ENCODE data around the gene FARP1.

FARP1 gene

DNA sequence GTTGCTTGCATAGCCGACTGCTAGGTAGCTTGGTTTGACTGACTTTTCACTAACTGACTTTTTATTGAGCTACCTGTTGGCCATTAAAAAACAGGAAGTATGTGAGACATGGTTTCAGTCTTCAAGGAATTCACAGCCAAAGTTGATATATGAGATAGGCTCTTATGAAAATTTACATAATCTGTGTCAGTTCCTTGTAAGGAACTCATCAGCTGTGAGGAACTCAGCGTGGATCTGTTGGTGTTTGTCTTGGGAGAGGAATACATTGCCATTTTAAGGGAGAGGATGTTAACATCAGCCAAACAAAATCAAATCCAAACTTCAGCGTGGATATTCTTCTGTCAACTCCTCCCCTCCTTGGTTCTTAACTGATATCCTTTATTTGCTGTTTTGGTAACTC is 32.1 kb downstream of the FARP1 start:
- DNase-seq, result no peak

- no peak for DNase-seq
Measured at GRCh38 chr13:98175823-98176222, 32.9 kb downstream of the FARP1 start.

GRCh38 chr13:98176777-98177608 is 34.1 kb downstream of the FARP1 start, which contains the start of gene RNF113B:
RNF113B (minus strand) TSS chr13:98177269; CDS start chr13:98177236, 33 bp downstream.
- no peak for DNase-seq

GRCh38 chr13:98180092-98180491 is 37.2 kb downstream of the FARP1 start:
- no peak for DNase-seq

- DNase-seq, result no peak
Measured at GRCh38 chr13:98181111-98181815, 38.4 kb downstream of the FARP1 start.

- no peak for DNase-seq
Measured at GRCh38 chr13:98182153-98182552, 39.3 kb downstream of the FARP1 start.

DNA sequence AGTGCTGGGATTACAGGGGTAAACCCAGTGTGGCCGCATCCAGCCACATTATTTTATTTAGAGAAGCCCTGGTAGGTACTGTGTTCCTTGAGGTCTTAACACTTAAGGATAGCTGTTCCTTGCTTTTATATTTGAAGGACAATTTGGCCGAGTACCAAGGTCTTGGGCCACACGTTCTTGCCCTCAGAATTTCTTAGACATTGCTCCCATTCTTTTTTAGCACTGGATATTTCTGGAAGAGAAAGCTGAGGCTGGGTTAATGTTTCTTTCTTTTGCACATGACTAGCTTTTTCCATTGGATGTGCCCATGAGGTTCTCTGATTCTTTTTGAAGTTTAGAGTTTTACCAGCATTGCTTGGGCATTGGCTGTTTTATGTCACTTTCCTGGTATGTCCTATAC is 39.7 kb downstream of the FARP1 start:
- no peak for DNase-seq

DNA sequence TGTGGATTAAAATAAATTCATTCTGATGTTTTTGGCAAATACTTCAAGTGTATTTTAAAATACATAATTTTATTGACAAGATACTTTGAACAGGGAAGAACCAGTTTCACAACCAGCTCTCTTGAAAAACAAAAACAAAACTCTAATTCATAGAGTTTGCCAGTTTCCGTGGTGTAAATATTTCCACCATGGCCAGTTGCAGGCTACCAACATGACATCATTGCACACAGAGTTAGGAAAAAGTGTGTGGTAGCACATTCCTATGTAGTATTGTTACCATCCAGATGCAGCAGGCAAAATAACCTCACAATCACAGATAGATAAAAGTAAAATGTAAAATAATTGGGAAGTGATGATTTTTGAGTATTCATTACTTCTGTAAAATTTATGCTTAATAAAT is 41.9 kb downstream of the FARP1 start:
- no peak for DNase-seq

DNA sequence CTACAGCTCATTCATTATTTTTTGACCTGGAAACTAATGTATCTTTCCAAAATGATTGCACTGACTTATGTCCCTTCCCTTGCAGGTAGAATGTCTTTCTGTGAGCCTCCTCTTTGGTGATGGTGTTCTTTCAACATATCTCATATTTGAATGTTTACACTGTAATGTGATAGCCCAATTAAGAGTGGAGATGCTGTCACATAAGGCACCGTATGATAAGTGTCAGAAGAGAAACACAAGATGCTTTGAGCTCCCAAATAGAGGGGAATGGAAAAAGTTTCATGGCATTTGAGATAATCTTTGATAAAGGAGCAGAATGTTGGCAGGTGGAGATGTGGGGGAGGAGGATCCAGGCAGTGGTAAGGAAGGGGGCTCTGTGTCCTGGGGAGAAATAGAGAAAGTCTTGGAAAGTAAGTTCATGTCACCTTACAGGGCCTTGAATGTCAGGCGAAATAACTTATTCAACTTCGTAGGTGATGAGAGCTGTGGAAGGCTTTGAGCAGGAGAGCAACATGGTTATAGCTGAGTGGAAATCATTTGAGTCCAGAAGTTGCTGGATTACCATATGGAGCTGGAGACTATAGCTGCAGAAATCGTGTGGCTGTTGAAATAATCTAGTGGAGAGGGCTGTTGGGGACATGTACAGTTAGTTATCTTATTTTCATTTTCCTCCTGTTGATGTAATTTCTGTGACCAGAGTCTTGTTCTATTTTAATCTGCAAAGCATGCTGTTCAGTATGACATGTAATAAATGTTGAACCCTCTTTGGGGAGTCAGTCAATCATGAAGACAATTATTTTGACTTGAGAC is 44.5 kb downstream of the FARP1 start:
- DNase-seq, result no peak

DNA sequence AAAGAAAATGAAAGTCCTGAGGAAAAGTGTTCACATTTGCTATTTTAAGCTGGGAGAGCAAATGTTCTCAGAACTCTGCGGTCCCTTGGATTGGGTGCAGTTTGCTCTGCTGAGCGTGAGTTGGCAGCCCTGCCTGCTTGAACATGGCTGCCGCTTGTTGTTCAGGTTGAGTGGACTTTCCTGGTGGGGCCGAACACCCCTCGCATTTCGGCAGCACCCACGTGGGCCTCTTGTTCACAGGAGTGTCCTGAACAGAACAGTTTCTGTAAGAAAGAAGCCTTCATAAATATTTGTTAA is 45.0 kb downstream of the FARP1 start:
- DNase-seq, result no peak

DNA sequence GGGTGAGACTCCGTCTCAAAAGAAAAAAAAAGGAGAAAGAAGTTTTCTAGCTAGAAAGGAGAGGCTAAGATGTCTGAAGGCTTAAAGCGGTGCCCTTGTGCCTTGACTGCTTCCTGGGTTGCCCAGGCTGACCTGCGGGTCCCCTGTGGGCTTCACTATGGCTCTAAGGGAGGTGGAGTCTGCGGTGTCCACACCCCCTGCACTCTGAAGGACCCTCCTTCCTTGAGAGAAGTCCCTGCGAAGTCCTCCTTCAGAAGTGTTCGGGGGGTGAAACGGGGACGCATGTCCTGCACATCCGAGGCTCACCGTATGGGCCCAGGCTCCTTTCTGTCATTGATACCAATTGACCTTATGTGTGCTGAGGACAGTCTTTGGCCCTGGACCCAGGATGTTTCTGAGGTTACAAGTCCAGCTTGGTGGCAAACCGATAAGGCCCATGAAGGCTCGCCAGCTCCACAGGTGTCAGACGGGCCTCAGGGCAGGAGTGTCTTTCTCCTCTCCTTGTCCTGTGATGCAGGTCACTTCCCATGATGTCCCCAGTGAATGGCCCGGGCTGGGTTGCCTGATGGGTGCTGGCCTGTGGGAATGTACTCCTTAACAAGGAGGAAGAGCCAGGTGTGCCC is 45.8 kb downstream of the FARP1 start:
- DNase-seq, result no peak

DNA sequence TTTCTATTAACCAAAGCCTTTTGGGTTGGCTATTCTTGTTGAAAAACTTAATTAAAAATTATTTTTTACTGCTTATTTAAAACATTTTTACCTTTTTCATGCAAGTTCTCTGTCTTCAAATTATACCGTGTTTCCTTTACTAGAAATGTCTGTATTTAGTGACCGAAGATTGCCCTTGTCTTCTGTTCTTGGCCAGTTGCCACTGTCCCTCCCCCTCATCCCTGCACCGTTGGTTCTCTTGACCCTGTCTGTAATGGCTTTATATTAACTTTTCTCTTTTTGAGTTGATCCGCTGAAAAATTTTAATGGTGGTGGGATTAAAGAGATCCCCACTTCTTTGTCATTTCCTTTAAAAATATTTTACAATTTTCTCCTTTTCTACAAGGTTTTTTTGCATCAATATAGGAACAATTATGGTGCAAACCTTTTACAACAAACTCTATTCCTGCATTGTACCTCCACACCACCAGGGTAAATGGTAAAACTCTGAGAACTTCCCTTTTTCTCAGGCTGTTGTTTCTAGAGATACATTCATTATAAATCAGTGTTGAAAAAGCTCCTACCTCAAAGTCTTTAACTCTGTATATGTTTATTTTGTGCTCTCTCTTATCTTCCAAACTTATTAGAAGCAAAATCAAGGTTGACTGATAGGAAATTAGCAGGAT is 47.1 kb downstream of the FARP1 start:
- no peak for DNase-seq

GRCh38 chr13:98190889-98191444 is 48.1 kb downstream of the FARP1 start:
- no peak for DNase-seq

DNA sequence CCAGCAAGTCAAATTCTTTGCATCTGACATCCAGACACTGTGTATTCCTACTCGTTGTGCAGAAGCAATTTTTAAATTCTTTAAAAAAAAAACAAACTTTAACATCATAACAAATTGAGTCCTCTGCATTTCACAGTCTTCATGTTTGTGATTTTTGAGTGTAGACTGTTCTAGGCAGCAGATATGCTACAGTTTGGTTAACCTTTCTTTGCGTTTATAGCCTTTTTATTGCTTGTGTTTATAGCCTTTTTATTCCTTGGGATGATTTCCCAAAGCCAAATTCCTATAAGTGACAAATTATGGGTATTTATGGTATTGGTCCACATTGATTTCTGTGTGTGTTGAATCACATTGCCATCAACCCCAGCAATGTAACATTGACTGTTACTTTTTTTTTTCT is 49.1 kb downstream of the FARP1 start:
- no peak for DNase-seq

GRCh38 chr13:98195054-98195791 is 52.3 kb downstream of the FARP1 start:
- no peak for DNase-seq

- no peak for DNase-seq
Measured at GRCh38 chr13:98198683-98199082, 55.8 kb downstream of the FARP1 start.

DNA sequence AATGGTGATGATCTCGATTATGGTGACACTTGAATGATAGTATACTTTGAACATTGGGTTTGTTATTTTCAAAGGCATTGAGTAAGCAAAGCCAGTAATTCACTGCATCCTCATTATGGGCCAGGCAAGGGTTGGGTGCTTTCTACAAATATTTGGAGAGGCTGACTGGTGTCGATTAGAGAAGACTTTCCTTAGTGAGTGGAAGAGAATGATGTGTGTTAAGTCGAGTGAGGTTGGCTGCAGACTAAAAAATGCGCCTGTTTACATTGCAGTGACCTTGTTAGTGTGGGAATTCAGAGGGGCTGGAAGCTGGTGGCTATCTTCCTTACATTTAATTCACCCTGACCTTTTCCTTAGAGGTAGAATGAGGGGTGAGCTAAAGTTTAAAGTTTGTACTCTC is 56.6 kb downstream of the FARP1 start:
- DNase-seq, result no peak

GRCh38 chr13:98200211-98200878 is 57.5 kb downstream of the FARP1 start:
- no peak for DNase-seq

GRCh38 chr13:98201189-98201588 is 58.3 kb downstream of the FARP1 start:
- no peak for DNase-seq

GRCh38 chr13:98201984-98202383 is 59.1 kb downstream of the FARP1 start:
- DNase-seq, result no peak
